IMR-90 (cell line): ENCODE measurements around the gene PPP1R12C. TPM values are rescaled to one million over a fixed set of nuclear protein-coding genes. Genes with fewer than 3 reads are reported as not detected.
A peak's percentile ranks its signal among the peaks of the same experiment; 100 is the strongest.

Experiments
- ATAC-seq: fragments of 200-7000 bp; cut with Tn5 transposase; 2 replicates; pipeline ENCODE4 v1.9.1; 2020; ENCODE audit warnings: low read depth, mild to moderate bottlenecking, moderate library complexity
- Bru-seq: library from RNA; stranded (reverse); fragments of 400-500 nt; gene quantifications from one replicate; lab custom pipeline; 2021; lab: Mats Ljungman, UMichigan
- BruChase-seq, 2 experiments: library from RNA; stranded (reverse); fragments of 400-500 nt; gene quantifications; one replicate each; lab custom pipeline; 2021; lab: Mats Ljungman, UMichigan
- BruUV-seq: library from RNA; stranded (reverse); fragments of 400-500 nt; replicated peaks from 2 replicates; lab custom pipeline; 2021; lab: Mats Ljungman, UMichigan
- CTCF ChIA-PET: fragments of 300-600 bp; formaldehyde crosslinking; extraction: SDS; loops from one replicate; lab custom pipeline; 2021; ENCODE audit warnings: antibody characterized with exemption; lab: Yijun Ruan, JAX
- POLR2A ChIA-PET: fragments of 300-600 bp; sonication (Branson Sonifier 250); formaldehyde crosslinking; loops from one replicate; lab custom pipeline; 2022; ENCODE audit warnings: antibody characterized with exemption; ENCODE audit not compliant: unreplicated experiment; lab: Charles Lee
- DNase-seq: peaks from one replicate; pipeline ENCODE4 v3.0.0; 2013
- H2AFZ ChIP-seq: replicated peaks from 2 replicates; pipeline ENCODE3; 2013; ENCODE audit warnings: low read length, mild to moderate bottlenecking; ENCODE audit not compliant: poor library complexity
- H2AK5ac ChIP-seq: 2 replicates; pipeline ENCODE4 v1.6.1; 2013; ENCODE audit warnings: low read depth, low read length, inconsistent platforms
- H2AK9ac ChIP-seq: replicated peaks from 2 replicates; pipeline ENCODE3; 2013; ENCODE audit warnings: mild to moderate bottlenecking, low read depth, low read length, moderate library complexity; ENCODE audit not compliant: poor library complexity
- H2BK120ac ChIP-seq: 2 replicates; pipeline ENCODE4 v1.6.1; 2013; ENCODE audit warnings: low read depth, low read length, inconsistent platforms
- H2BK15ac ChIP-seq: 3 replicates; pipeline ENCODE4 v1.6.1; 2013; ENCODE audit warnings: low read depth, low read length, inconsistent platforms
- H2BK20ac ChIP-seq: 2 replicates; pipeline ENCODE4 v1.6.1; 2013; ENCODE audit warnings: low read depth, mild to moderate bottlenecking, inconsistent platforms, low read length, moderate library complexity
- H2BK5ac ChIP-seq: 2 replicates; pipeline ENCODE4 v1.6.1; 2013; ENCODE audit warnings: mild to moderate bottlenecking, low read depth, low read length, inconsistent platforms; ENCODE audit not compliant: poor library complexity, severe bottlenecking
- H3K14ac ChIP-seq: replicated peaks from 2 replicates; pipeline ENCODE4 v1.6.1; 2013; ENCODE audit warnings: low read depth, low read length, inconsistent platforms
- H3K18ac ChIP-seq: 2 replicates; pipeline ENCODE4 v1.6.1; 2013; ENCODE audit warnings: low read depth, low read length, control low read depth
- H3K23ac ChIP-seq: 2 replicates; pipeline ENCODE4 v1.6.1; 2013; ENCODE audit warnings: low read depth, low read length, inconsistent platforms
- H3K27ac ChIP-seq: 2 replicates; pipeline ENCODE4 v1.5.1; 2013; ENCODE audit warnings: mild to moderate bottlenecking, control low read depth, low read length; ENCODE audit not compliant: insufficient read depth
- H3K27me3 ChIP-seq: 2 replicates; pipeline ENCODE4 v1.6.1; 2013; ENCODE audit warnings: low read length; ENCODE audit not compliant: control insufficient read depth, insufficient read depth
- H3K36me3 ChIP-seq: 2 replicates; pipeline ENCODE4 v1.6.1; 2013; ENCODE audit warnings: low read length, mixed read lengths; ENCODE audit not compliant: control insufficient read depth, insufficient read depth
- H3K4ac ChIP-seq: 2 replicates; pipeline ENCODE4 v1.6.1; 2013; ENCODE audit warnings: low read depth, low read length, inconsistent platforms
- H3K4me1 ChIP-seq: 2 replicates; pipeline ENCODE4 v1.6.1; 2013; ENCODE audit warnings: low read length, mixed read lengths; ENCODE audit not compliant: control insufficient read depth, insufficient read depth
- H3K4me2 ChIP-seq: 2 replicates; pipeline ENCODE4 v1.6.1; 2013; ENCODE audit warnings: low read depth, mild to moderate bottlenecking, control low read depth, low read length, moderate library complexity
- H3K4me3 ChIP-seq: 2 replicates; pipeline ENCODE4 v1.5.1; 2013; ENCODE audit warnings: low read depth, mild to moderate bottlenecking, control low read depth, low read length, moderate library complexity; ENCODE audit not compliant: insufficient read depth
- H3K56ac ChIP-seq: 2 replicates; pipeline ENCODE4 v1.6.1; 2013; ENCODE audit warnings: low read length, inconsistent platforms; ENCODE audit not compliant: insufficient read depth; ENCODE audit errors: extremely low read depth
- H3K79me1 ChIP-seq, 2 experiments: 2 replicates each; pipeline ENCODE4 v1.6.1; 2013; ENCODE audit warnings: low read length in 2 of 2, inconsistent platforms in 1 of 2, low read depth in 1 of 2
- H3K9ac ChIP-seq: 2 replicates; pipeline ENCODE4 v1.6.1; 2013; ENCODE audit warnings: low read depth, low read length, control low read depth
- H3K9me1 ChIP-seq: 2 replicates; pipeline ENCODE4 v1.6.1; 2013; ENCODE audit warnings: low read length, inconsistent platforms; ENCODE audit not compliant: insufficient read depth
- H3K9me3 ChIP-seq: 2 replicates; pipeline ENCODE4 v1.6.1; 2013; ENCODE audit warnings: low read length; ENCODE audit not compliant: control insufficient read depth, insufficient read depth
- H4K20me1 ChIP-seq: 2 replicates; pipeline ENCODE4 v1.6.1; 2013; ENCODE audit warnings: low read length, inconsistent platforms; ENCODE audit not compliant: insufficient read depth
- H4K5ac ChIP-seq: 2 replicates; pipeline ENCODE4 v1.6.1; 2013; ENCODE audit warnings: mild to moderate bottlenecking, low read depth, low read length, control low read depth
- H4K8ac ChIP-seq, 2 experiments: 2 replicates each; pipeline ENCODE4 v1.6.1; 2013; ENCODE audit warnings: low read depth in 2 of 2, low read length in 2 of 2, control low read depth in 1 of 2, inconsistent platforms in 1 of 2
- H4K91ac ChIP-seq: 2 replicates; pipeline ENCODE4 v1.6.1; 2013; ENCODE audit warnings: low read depth, low read length, inconsistent platforms; ENCODE audit not compliant: insufficient read depth
- BHLHE40 ChIP-seq: fragments of 150-350 bp; IDR thresholded peaks from 2 replicates; pipeline ENCODE4 v1.6.1; 2016; ENCODE audit warnings: mild to moderate bottlenecking, low read depth, low read length
- MAZ ChIP-seq: IDR thresholded peaks from 2 replicates; pipeline ENCODE4 v1.6.1; 2012; ENCODE audit warnings: low read depth, mild to moderate bottlenecking, low read length, improper control_type of control experiment, moderate library complexity, borderline replicate concordance
- WGBS, 2 experiments: methylation state at CpG; one replicate each; pipeline versions ENCODE4 v1.1.5 to v1.1.7; 2013; ENCODE audit warnings: missing lambda C conversion rate in 2 of 2; ENCODE audit not compliant: insufficient read length in 1 of 2; ENCODE audit errors: extremely low coverage in 2 of 2; 5-methylcytosine and 5-hydroxymethylcytosine counted together
- dilution Hi-C: fragments of 300-500 bp; cut with HindIII; formaldehyde crosslinking; loops from one replicate; pipeline ENCODE4 v1.14.3; 2018; ENCODE audit warnings: low sequenced_read_pairs; ENCODE audit not compliant: unreplicated experiment
- in situ Hi-C: fragments of 300-500 bp; cut with MboI; formaldehyde crosslinking; loops from 3 replicates; pipeline ENCODE4 v1.14.3; 2019; ENCODE audit warnings: low sequenced_read_pairs, inconsistent platforms, mixed read lengths
- intact Hi-C: fragments of 100-400 bp; cut with micrococcal nuclease; formaldehyde crosslinking; loops from 2 replicates; pipeline ENCODE4 v1.10.0; 2022
- long read RNA-seq: library from polyadenylated mRNA; unstranded; transcript quantifications from one replicate; pipeline ENCODE4 v2.0.0, GENCODE V29; 2021; ENCODE audit not compliant: unreplicated experiment
- polyA plus RNA-seq, 3 experiments: library from polyadenylated mRNA; depleted of rRNA; stranded (reverse); fragments of >200 nt; gene quantifications; 2 replicates each; pipeline ENCODE4 v1.2.3, GENCODE V29; 2012; ENCODE audit warnings: low replicate concordance in 1 of 3
- total RNA-seq: library from RNA; depleted of rRNA; stranded (reverse); fragments of >200 nt; gene quantifications from 2 replicates; pipeline ENCODE4 v1.2.3, GENCODE V29; 2012; rRNA removed

PPP1R12C gene
- total RNA-seq: 21.1 and 21.5 TPM in 2 replicates
- 81.4 and 104 TPM in 2 replicates for polyA plus RNA-seq (2012; rRNA removed)
- polyA plus RNA-seq (2012; cell fraction: cytosol; rRNA removed): 43.7 and 62.1 TPM in 2 replicates
- polyA plus RNA-seq (2012; cell fraction: nucleus; rRNA removed; ENCODE audit: low replicate concordance): 542 and 869 TPM in 2 replicates
- percentile 73 among the genes with signal in this experiment for Bru-seq, nascent RNA
- BruChase-seq, experiment 1, labeled RNA remaining after a 6-hour chase: percentile 84 among the genes with signal in this experiment
- percentile 83 among the genes with signal in this experiment for BruChase-seq, experiment 2, labeled RNA remaining after a 2-hour chase
- long read RNA-seq, partial matches to known transcripts: 59 of 98 reads
- long read RNA-seq, other reads (novel, unspliced or antisense): 36 of 98 reads

- peak within 1 kb of the TSS; percentile 28 for H2BK120ac ChIP-seq
- no peaks in the 10 kb centered on the region for H3K27me3 ChIP-seq
- ChIA-PET POLR2A (interaction anchor here (0.6 kb wide), 1 partner anchor 1233 kb away, joined by 4 read pairs; no protein-coding TSS in a partner anchor), CTCF (no interaction called here)
- H3K4me2 ChIP-seq: peak within 1 kb of the TSS; percentile 89
- ATAC-seq (peak; percentile 21), DNase-seq (no peak)
- intact Hi-C loops: no loop called here
- H3K27ac ChIP-seq: peak within 1 kb of the TSS; percentile 77
- peak within 1 kb of the TSS; percentile 74 for H3K23ac ChIP-seq
- in situ Hi-C loops: loop anchor here (25.0 kb wide), 1 partner anchor 520 kb away; the partner anchor contains the start of genes CCDC106, ZNF580 and ZNF581
- H4K8ac ChIP-seq: peak within 1 kb of the TSS; percentile 98
- peak within 1 kb of the TSS; percentile 79 for H3K9ac ChIP-seq
- peak within 1 kb of the TSS; percentile 69 for H3K4me3 ChIP-seq
- H2BK5ac ChIP-seq: peak within 1 kb of the TSS; percentile 57
- 0% methylated on average over 71 of the region's 97 CpGs; no CpG with 5 or more reads in 1 of the 2 experiments for WGBS, 2 experiments
- peaks cover 13% of the 10 kb centered on the region for H3K4me1 ChIP-seq
- no TSS peak for BruUV-seq
- peaks cover 5% of the 10 kb centered on the region; the same call in 1 of the 2 replicates for H3K36me3 ChIP-seq
- H2AK5ac ChIP-seq: peak within 1 kb of the TSS; percentile 54
- peak within 1 kb of the TSS; percentile 98 for H2AK9ac ChIP-seq
- H3K14ac ChIP-seq: peak within 1 kb of the TSS; percentile 69
- peak within 1 kb of the TSS; percentile 87 for H3K4ac ChIP-seq
- no peak within 1 kb of the TSS; the same call in 2 of the 3 replicates for H2BK15ac ChIP-seq
- H3K56ac ChIP-seq: peak within 1 kb of the TSS; percentile 88
- peak within 1 kb of the TSS; percentile 46; the same call in 1 of the 2 replicates for H3K18ac ChIP-seq
- TF ChIP-seq MAZ (peak; percentile 8; the same call in 1 of the 2 replicates), BHLHE40 (no peak)
- no peaks in the 10 kb centered on the region for H3K9me3 ChIP-seq
- H3K9me1 ChIP-seq: peaks cover 4% of the 10 kb centered on the region; the same call in 1 of the 2 replicates
- H3K79me1 ChIP-seq: peaks cover 11 to 37% of the 10 kb centered on the region in 2 experiments; a peak in 3 of 4 replicates
- H4K91ac ChIP-seq: peak within 1 kb of the TSS; percentile 71
- dilution Hi-C loops: no loop called here
- peak within 1 kb of the TSS; percentile 95 for H2AFZ ChIP-seq
- peaks cover 49% of the 10 kb centered on the region for H4K20me1 ChIP-seq
- H4K5ac ChIP-seq: peak within 1 kb of the TSS; percentile 86
- no peak within 1 kb of the TSS for H2BK20ac ChIP-seq
Observed at GRCh38 chr19:55116859-55117662, at the start of gene PPP1R12C. Gene PPP1R12C (minus strand): TSS chr19:55117637. CDS start chr19:55117543, 94 bp downstream.
